Amygdala (tissue), 56 donors: ENCODE results near the gene NAP1L4.

ENCODE experiments used
- DNase-seq, 56 donors: peaks; one replicate each; lab custom pipeline; 2025; lab: John Stamatoyannopoulos, UW

Gene NAP1L4

DNA sequence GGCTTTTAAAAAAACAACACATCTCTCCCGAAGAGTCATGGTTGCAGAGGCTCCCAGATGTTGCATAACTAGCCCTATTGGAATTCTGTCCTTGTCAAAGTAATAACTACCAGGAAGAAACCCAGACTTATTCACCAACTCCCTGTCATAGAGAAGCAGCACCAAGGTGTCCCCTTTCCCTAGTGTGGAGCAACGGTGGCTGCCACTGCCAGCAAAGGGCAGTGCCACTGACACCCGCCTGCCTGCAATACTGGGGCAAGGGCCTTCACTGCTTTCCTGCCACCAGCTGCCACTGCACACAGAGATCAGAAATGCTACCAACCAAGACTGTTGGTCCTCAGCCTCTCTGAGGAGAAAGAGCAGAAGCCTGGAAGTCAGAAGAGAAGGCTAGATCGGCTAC lies 27.3 kb downstream of the NAP1L4 start:
- DNase-seq, result no peak

DNA sequence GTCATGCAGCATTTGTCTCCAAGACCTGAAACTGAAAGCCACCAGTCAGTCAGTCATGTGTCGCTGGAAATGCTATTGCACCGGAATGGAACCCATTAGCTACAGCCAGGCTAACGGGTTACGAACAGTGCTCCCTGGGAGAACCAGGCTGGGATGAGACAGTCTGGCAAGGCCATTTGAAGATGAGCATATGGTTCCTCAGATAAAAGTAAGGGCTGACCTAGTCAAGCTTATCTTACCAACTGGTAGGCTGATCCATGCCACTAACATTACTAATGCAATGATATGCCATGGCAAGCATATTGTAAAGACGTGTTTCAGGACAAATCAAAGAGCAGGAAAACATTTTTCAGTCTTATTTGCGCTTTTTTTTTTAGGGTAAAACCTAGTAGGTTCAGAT lies 28.4 kb downstream of the NAP1L4 start:
- DNase-seq, result no peak

DNA sequence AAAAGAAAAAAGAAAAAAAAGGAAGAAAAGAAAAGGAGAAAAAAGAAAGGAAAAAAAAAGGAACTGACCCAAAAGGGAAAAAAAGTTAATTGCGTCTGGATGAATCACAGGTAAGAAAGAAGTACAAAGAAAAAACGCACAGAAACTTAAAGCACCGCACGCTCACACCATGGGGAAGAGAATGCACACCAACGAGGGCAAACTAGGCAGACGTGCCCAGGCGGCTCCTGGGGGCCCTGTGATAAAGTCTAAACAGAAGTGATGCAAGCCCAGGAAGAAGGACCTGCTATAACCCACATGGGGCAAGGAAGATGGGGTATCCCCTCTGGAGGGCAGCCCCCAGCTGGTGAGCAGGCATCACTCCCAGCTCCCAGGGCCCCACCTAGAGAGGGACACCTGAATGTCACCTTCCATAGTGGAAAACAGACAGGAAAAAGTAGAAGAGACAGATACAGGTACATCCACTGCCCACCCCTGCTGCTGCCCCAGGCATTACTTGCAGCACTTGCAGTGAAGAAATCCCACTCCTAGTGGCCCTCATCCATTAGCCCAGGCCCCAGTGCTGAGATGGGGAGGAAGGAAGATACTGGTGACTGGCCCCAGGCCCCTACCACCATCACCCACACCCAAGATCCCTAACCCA lies 28.9 kb downstream of the NAP1L4 start:
- no peak for DNase-seq

DNA sequence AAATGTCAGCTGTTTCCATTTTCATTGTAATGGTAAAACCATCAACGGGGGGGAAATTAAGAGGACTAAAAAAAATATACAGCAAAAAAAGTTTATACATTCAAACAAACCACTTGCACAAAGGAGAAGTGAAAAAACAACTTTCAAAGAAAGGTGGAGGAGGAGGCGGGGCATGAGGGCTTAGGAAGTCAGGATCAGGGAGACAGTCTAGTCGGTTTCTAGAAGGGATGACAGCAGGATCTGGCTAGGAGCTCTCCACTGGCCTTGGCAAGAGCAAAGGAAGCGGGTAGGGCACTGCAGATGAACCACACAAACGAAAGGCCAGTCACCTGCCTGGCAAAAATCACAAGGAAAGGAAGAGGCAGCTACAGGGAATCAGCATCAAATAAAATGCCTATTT lies 31.0 kb downstream of the NAP1L4 start:
- DNase-seq, result no peak

DNA sequence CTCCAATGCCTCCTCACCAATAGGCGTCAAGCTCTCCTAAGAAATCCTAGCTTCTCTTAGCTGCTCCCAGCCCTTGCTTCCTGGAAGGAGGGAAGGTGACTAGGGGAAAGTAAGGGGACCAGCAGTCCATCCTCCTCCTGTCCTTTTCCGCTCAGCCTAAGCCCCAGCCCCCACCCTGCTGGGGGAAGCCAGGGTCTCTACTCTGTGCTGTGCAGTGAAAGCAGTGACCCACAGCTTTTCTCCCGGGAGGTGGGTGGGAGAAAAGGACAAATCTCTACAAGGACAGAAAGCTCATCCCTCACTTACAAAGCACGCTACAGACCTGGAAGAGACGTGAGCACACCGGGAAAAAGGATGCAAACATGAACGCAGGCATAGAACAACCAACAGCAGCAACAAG lies 32.0 kb downstream of the NAP1L4 start:
- no peak for DNase-seq

DNA sequence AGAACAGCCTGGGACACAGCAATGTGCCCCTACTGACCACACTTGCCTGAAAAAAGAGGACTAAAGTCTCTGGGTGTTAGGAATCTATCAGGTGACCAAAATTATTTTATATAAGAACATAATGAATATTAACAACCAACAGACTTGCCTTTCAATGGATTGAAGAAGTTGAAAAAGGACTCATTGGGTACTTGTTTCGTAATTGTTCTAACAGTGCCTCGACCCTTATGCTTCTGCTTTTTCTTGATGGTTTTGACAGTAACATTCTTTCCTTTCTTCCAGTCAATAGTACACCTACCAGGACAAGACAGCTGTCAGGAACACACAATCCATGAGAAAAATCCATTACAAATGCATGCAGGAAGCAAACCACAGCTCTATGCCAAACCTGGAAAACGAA lies 33.9 kb downstream of the NAP1L4 start:
- no peak for DNase-seq

DNA sequence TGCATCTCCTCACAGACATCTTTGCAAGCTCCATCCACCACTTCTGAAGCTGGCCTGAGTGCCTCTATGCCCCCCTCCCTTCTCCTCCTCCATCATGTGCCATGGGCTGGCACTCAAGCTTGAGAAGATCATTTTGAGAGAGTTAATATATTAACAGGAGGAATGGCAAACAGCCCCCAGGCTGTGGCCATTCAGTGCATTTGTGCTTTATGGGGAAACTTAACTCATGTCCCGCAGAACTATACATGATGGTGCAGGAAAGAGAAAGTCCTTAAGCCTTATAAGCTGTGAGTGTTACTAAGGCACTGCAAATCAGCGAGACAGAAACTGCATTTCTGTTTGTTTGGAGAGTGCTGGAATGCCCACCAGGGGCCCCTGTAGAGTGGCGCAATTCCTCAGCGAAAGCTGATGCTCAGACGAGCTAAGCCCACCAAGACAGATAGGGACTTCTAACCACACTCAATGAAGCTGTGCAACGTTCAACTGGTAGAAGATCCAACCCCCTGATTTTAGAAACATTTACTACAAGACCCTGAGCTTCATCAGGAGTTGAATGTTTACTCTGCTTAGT lies 36.1 kb downstream of the NAP1L4 start:
- DNase-seq, result no peak

DNA sequence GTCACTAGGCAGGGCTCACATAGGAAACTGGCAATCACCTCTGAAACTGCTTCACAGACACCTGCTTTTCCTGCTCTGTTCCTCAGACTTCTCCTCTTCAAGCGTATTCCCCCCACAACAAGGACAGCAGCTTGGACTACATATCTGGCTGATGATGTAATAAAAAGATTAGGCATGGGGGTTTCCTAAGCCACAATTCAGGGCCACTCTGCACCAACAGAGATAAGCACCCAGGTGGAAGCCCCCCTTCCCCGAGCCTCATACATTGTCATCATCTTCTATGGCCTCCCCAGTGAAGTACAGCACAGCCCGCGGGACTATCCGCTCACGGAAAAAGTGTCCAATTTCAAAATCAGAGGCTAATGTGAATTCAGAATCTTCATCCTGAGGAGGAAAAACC lies 37.9 kb downstream of the NAP1L4 start:
- no peak for DNase-seq

DNA sequence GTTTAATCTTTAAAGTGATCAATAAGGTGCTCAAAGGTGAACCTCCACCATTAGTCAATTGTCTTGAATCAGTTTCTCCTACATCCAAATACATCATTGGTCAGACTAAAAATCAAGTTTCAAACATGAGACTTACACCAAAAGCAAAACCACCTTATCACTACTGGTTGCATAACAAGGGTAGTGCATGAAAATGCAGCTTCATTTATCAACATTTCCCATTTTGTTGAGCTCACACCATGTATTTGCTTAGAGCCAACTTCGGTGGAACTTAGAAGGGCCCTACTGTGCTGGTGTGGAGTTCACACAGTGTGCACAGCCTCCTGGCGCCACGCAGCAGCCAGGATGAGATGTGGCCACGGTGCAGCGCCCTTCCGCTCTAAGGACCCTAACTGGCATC lies 39.8 kb downstream of the NAP1L4 start:
- no peak for DNase-seq

DNA sequence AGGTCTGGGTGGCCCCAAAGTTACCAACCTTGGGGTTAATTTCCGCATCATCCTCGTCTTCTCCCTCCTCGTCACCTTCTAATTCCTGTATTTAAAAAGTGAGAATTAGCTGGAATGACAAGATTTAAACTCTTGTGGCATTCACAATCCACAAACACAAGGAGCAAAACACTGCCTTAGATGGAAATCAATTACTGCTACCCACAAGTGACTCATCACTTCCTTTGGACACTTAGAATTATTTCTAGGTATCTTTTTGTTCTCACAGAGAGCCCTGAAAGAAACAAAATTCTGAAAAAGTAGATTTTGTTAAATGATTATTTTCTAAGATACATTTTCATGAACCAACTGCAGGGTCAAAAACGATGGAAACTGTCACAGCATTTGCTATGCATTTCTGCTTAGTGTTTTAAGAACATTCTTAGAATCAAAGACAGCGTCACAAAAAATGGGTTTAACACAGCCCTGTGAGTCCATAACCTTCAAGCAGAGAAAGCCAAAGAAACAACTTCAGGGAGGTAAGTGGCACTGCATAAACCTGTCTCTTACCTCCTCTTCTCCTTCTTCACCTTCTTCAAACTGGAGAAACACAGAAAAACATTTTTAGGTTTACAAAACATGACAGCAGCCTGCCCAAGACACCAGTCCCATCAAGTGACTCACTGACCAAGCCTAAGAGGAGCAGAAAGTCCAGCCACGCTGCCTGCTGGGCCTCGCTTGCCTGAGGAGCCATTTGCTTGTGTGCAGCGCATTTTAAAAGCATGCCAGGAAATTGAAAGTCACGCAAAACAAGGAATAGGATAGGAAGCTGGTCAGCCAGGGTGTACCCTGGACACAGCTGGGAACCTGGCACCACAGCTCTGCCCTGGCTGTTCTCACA lies 40.7 kb downstream of the NAP1L4 start:
- no peak for DNase-seq

DNA sequence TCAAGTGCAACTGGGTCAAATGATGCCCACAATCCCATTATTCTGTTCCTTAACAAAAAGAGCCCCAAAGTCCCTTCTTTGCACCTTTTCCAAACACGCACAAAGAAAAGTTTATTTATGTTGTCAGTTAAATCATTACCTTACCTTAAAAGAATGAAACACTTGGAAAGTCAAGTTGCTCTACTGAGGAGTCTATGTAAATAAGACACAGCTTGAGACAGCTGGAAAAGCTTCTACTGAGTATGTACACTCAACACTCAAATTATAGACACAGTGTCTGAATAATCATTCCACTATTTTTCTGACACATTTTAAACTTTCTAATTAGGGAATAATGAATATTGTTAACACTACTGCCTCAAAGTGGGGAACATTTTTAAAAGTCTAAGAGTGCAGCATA lies 41.3 kb downstream of the NAP1L4 start:
- no peak for DNase-seq

DNA sequence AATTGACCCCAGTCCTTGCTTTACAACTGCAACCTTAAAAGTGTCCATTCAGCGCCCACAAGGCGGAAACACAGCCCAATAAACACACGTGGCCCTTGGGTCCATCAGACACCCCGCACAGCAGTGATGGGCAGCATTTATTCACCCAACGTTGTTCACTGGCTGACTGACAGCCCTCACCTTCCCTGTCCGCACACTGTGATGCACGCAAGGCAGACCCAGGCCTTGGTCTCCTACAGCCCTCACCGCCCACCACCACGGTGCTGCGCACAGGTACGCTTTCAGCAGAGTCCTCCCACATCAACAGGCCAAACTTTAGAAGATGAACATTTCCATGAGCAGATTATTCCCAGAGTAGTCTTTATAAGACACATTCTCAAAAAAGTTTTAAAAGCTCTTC lies 42.2 kb downstream of the NAP1L4 start:
- DNase-seq, result no peak

DNA sequence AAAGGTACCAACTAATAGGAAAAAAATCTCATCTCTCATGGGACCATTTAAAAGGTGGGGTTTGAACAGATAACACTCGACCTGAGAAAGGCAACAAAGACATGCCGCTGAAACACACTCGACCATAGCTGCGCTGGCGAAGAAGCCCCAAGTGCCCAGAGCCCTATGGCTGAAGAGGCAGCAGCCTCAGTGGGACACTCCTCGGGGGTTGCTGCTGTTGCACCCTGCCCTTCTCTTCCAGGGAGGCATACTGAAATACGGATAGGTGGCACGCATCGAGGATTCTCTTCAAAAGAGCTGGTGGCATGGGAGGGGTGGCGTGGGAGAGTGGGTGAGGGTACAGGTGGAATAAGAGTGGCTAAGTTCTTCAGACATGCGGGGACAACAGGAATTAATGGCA lies 44.4 kb downstream of the NAP1L4 start:
- no peak for DNase-seq

DNA sequence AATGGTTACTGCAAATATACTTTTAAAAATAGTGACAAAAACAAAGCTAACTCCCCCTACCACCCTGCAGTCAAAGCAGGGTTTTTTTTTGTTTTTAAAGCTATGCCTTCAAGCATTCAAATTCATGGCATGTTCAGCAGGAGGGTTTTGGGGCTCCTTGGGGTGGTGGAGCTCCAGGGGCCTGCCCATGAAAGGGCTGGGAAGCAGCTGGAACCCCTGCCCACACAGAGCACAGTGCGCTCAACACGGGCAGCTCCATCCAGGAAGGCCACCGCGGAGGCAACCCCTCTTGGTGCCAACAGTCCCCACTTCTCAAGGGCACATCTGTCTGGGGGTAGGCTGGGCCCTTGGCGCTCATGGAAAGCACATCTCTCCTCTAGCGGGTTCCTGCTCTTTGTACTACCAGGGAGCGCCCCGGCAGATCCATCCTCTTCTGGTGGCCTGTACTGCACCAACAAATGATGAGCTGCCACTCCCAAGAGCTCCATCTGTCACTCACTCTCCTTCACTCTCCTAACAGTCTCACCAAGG lies 46.3 kb downstream of the NAP1L4 start:
- DNase-seq, result no peak

DNA sequence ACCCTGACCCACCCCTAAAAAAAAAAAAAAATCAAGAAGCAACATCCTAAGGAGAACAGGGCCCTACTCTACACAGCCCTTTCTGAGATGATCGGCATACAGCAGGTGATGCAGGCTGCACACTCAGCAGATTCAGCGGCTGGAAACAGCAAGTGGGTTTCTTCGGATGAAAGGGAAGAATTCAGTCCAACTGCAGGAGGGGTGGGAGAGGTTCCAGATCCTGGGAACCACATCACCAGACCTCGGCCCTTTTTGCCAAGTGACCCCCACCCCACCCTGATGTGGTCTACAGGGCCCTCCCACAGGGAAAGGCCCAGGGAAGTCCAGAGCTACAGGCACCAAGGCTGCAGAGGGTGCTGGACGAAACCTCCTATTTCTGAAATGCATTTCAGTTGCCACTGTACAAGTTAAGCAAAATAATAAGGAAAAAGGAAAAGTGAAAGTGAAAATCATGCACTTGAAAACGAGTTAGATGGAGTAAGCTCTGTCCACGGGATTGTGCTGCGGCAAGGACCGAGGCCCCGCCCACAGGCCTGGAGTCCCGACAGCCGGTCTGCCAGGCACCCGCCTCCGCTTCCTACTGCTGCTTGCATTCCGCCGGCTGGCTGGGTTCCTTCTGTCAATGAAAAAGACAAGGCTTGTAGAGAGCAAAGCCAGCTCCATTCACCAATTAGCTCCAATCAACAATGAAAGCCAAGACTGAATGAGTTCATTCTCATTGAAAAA lies 46.9 kb downstream of the NAP1L4 start:
- peak in 54 of 56 donors; percentile 17 to 93 (median 84) for DNase-seq

DNA sequence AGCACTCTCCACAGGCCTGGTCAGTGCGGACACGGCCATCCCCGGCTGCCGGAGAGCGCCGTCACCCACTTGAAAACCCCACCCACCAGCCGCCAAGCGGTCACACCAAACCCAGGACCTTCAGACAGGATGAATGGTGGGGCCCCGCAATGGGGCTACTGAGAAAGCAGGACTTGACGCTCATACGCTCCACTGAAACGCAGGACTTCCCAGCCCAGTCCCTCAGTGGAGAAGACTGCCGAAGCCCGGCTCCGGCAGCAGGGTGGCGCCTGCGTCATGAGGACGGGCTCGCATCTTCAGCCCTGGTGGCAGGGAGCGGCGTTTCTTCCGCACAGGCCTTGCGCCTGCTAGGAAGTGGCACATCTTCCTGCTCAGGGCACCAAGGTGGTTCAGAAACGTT lies 47.6 kb downstream of the NAP1L4 start:
- DNase-seq, result no peak

DNA sequence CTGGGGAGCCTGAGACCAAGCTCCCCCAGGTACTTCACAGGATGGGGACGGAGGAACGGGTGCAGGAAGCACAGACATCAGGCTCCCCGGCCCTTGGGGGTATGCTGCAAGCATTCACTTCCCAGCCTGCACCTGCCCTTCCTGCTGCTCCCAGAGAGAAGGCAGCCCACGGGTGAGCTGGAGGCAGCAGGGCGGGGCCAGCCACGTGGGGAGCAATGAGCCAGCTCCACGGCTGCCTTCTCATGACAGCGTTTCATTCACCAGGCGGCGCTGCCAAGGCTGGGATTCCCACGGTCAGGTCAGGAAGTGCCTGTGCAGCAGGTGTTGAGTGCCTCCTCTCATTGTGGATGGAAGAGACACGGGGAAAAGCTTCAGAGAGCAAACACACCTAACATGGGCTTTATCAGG lies 48.4 kb downstream of the NAP1L4 start:
- DNase-seq, result peak in 2 of 56 donors; percentile 17 to 38

DNA sequence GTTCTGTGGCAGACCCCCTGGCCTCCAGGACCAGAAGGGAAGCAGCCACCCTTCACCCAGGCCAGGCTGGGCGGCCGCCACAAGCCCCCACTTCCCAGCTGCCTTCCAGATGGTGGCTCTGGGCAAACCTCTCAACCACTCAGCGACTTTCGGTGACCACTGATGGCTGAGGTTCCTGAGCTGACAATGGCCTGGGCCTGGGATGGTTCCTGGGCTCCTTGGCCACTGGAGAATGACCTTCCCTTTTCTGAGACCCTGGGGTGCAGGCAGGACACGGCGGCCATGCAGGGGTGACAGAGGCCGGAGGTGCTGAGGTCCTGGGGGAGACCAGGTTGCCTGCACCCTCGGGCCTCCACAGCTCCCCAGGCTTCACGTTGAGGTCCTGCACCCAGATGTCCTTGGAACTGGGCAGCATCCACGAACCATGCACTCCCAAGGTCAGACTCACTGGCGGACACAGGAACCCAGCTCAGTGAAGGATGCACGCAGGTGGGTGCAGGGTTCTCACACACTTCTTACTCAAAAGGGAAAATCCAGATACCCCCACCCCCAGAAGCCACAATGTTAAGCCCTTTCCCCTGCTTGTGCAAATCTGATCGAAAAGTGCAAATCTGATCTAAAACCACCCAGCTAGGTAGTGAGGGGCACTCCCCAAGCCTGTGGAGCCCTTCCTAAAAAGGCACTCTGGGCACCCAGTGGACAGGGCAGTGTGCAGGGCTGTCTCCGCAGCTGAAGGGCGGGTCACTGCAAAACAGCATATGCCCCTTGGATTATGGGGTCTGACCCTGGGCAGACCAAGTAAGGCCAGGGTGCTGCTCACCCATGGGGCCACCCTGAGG lies 49.0 kb downstream of the NAP1L4 start:
- no peak for DNase-seq

DNA sequence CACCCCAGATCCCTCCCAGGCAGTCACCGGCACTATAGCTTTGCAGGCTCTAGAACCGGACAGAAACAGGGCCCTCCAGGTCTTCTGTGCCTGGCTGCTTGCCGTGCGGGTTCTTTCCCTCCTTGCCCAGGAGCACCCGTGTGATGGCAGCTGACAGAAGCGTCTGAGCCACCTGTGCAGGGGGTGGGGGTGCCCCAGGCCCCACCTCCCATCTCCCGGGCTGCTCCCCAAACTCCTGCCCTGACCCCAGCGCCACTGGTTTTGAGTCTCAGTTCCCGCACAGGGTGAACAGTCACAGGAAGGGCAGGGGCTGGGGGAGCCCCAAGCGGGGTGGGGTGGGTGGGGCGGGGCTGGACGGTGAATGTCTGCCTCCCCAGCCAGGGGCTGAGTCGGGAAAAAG lies 49.7 kb downstream of the NAP1L4 start:
- DNase-seq, result no peak
